Activated gamma-delta T cell treated with Interleukin-2 at 50 U/mL for 16 hours (primary cell): ENCODE results near the gene GGT1.
"Not testable (repeated sequence)": the region's sequence is repeated elsewhere in the genome, so short reads cannot be mapped to it uniquely, and the experiment has no call there.

Source experiments
- DNase-seq: peaks from one replicate; pipeline ENCODE4 v3.0.0-alpha.2; 2020

The GGT1 gene

DNA sequence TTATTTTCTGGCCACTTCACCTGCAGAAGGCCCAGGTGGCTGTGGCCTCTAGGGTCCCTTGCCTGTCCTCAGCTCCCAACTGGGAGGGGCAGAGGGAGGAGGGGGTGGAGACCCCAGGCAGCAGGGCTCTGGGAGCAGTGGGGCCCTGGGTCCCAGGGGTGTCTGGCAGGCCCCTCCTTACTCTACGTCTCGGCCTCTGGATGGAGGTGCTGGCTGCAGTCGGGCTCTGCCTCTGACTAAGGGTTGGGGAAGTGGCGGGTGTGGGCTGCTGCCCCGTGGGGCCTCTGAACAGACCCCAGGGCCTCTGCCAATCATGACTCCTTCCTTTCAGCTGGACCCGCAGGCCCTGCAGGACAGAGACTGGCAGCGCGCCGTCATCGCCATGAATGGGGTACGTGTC is 41.4 kb downstream of the GGT1 start:
- DNase-seq: not testable (repeated sequence)

DNA sequence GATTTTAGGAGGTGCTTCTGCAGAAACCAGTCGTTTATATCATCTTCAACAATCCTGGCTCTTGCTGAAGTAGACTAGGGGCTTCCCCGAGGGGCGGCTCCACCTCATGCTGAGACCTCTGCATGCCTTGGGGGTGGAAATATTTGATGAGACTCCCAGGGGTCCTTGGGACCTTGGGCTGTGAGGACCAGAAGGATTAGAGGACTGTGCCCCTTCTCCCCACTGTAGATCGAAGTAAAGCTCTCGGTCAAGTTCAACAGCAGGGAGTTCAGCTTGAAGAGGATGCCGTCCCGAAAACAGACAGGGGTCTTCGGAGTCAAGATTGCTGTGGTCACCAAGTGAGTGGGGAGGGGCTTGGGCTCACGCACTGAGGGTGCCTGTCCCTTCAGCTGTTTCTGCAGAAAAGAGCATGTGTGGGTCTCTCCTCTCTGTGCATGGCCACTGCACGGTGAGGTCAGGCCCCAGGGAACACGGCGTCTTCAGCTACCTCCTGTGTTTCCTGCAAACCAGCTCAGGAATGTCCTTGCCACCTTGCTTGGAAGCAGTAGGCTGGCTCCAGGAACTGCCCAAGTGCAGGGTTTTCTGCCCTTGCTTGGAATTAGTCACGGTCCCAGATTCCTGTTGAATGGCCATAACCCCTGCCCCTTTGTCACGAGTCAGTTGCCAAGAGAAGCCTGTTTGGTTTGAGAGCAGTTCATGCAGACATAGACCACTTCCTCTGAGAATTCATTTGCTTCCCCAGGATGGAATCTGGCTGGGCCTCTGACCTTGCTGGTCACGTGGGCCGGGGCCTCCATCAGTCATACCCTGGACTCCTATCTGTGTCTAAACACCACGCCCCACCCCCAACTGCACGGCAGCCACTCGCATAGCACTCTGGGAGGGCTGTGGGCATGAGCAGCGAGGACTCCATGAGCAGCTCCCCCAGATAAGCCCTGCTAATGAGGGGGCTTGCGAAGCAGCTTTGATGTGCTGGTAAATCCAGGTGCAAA is 42.7 kb downstream of the GGT1 start:
- not testable (repeated sequence) for DNase-seq

DNA sequence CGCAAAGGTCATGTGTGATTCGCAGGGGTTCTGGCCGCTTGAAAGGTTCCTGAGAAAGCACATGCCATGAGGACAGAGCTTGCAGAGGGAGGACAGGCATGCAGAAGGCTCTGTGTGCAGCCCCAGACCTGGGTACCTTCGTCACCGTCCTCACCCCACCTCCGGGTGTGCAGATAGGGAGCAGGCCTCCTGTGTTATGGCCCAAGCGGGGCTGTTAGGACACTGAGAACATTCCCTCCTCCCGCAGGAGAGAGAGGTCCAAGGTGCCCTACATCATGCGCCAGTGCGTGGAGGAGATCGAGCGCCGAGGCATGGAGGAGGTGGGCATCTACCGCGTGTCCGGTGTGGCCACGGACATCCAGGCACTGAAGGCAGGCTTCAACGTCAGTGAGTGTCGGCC is 43.8 kb downstream of the GGT1 start:
- DNase-seq: not testable (repeated sequence)

DNA sequence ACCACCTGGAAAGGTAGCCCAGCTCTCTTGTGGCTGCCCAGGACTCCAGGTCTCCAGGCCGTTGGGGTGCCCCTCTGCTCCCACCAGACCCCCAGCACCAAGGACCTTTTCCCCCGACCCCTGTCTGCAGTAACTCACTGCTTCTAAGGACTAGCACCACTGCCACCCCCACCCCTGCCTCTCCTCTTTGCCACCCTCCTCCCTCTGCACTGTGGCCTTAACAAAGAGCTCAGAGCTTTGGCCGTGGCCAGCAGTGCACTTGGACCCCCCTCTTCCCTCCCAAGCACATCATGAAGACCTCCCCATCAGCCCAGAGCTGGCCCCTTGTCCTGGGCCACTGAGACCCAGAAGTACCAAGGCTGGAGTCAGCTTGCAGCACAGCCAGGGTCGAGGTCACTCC is 46.4 kb downstream of the GGT1 start:
- DNase-seq: not testable (repeated sequence)

DNA sequence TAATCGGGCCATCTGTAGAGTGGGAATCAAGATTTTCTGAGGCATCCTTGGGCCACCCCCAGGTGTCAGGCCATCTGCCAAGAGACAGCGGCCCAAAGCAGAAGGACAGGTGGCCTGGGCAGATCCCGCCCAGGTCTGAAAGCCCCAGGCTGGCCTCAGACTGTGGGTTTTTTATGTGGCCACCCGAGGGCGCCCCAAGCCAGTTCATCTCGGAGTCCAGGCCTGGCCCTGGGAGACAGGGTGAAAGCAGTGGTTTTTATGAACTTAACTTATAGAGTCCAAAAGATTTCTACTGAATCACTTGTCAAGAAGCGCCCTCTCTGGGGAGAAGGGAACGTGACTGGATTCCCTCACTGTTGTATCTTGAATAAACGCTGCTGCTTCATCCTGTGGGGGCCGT is 47.9 kb downstream of the GGT1 start:
- peak; percentile 51 for DNase-seq

DNA sequence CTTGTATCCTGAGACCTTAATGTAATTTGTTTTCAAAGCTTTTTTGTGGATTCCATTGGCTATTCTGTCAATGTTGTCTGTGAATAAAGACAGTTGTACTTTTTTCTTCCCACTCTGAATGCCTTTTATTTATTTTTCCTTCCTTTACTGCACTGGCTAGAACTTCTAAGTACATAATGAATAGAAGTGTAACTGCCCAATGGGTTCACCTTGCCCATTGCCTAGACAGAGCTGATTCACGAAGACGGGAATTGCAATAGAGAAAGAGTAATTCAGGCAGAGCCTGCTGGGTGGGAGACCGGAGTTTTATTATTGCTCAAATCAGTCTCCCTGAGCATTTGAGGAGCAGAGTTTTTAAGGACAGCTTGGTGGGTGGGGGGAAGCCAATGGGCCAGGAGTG is 62.4 kb downstream of the GGT1 start:
- DNase-seq: not testable (repeated sequence)

DNA sequence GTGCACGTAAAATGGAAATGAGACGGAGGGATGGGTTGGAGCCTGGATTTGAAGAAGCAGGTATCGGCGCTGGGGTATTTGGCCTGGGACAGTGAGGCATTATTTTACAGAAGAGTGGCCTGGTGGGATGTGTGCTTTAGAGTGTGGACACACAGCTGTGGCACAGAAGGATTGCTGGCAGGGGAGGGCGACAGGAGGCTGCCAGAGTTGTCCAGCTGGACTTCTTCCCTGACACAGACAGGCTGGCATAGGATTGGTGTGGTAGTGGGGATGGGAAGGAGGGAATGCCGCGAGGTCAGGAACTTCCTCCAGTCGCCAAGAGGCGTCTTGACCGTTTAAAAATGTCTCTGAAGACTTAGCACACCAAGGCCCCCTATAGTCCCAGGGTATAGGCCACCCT is 64.9 kb downstream of the GGT1 start:
- DNase-seq: not testable (repeated sequence)

DNA sequence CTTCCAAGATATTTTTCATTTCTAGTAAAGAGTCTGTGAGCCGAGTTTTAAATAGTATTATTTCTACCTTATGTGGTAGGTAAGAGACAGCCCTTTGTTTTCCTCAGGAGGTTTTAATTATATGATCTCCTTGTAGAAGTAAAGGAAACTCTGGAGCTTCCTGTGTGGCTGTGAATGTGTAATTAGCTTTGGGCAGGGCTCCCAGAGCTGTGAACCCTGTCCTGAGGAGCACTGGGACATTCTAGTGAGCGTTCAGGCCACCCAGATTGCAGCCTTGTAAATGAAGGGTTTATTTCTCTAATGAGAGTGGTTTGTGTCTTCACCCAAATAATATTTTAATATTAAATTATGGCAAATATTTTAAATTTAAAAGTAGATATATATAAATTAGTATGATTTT is 69.5 kb downstream of the GGT1 start:
- DNase-seq: not testable (repeated sequence)
